ENCODE data around the gene ZEB2. TPM values are rescaled to one million over a fixed set of nuclear protein-coding genes. Genes with fewer than 3 reads are reported as not detected.

ZEB2 gene
- total and polyA plus RNA-seq, 2 donors (not counting 3 experiments of a cell fraction or from before 2014, with no cell fraction given): 17.9 to 49.6 TPM

DNA sequence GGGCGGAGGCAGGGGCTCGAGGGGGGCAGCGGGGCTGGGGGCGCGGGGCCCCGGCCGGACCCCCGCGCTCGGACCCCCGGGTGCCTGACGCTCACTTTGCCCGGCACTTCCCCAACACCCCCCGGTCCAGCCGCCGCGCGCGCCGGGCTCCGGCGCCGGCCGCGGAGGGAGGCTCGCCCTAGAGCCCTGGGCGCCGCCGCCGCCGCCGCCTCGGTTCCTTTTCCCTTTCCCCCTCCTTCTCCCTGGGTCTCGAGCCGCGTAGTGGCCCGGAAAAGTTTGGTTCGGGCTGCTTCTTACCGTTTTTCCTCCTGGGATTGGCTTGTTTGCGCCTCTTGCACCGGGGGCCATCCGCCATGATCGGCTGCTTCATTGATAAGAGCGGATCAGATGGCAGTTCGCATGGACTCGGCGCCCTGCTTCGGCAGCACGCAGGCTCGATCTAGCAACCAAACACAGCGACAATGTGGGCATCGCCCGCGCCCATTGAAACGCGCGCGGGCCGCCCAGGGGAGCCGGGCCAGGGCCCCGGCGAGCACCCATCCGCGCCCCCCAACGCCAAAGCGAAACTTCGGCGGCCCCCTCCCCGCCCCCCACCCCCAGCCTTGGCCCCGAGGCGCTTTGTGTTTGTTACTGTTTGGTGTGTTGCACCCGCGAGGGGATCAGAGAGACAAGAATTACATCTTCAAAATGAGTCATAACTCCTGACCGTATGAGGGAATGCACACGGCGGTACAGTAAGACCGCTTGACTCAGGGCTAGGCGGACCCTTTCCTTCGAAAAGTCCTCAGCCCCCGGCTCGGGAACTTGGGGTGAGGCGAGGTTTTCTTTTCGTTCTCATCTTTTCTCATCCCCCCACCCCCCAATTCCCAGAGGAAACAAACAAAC, 2.7 kb downstream of the ZEB2 start:
- peak overlapping the region; percentile 99 for H3K4me2 ChIP-seq (ENCODE audit: insufficient read depth, low read length)
- CTCF ChIA-PET: interaction anchor here (1.0 kb wide), 1 partner anchor 622 kb away, joined by 4 read pairs; no protein-coding TSS in a partner anchor
- peak overlapping the region; percentile 89 to 94 (median 90) for H3K4me3 ChIP-seq (replicated peaks in 1 of 3; ENCODE audit: insufficient read depth in 1 of 3, low read depth in 1 of 3, low read length in 3 of 3)
- H3K36me3 ChIP-seq (ENCODE audit: control insufficient read depth in 2 of 2, extremely low read depth in 1 of 2, insufficient read depth in 2 of 2, low read length in 2 of 2): no peaks in the 10 kb centered on the region
- H3K9me1 ChIP-seq (replicated peaks; ENCODE audit: control insufficient read depth, extremely low read depth, insufficient read depth, low read length): no peaks in the 10 kb centered on the region
- BruUV-seq (replicated peaks): no TSS peak
- peaks cover 70% of the 10 kb centered on the region for H3K79me2 ChIP-seq (ENCODE audit: control insufficient read depth, insufficient read depth, low read length)
- dilution Hi-C loops (cut with MboI; ENCODE audit: extremely low pct_ligation_motif_present, low sequenced_read_pairs): loop anchor here (25.0 kb wide), 1 partner anchor 155 kb away; no protein-coding TSS in a partner anchor
- H3K9ac ChIP-seq (replicated peaks; ENCODE audit: extremely low read depth, insufficient read depth, low read length): peak overlapping the region; percentile 99
- no peaks in the 10 kb centered on the region for H4K20me1 ChIP-seq (replicated peaks; ENCODE audit: control insufficient read depth, extremely low read depth, insufficient read depth, low read length)
- peak overlapping the region; percentile 97 for H3K27ac ChIP-seq (ENCODE audit: insufficient read depth, low read depth, low read length)
- TF ChIP-seq, protein P1, sequence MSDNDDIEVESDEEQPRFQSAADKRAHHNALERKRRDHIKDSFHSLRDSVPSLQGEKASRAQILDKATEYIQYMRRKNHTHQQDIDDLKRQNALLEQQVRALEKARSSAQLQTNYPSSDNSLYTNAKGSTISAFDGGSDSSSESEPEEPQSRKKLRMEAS (IDR thresholded peaks at IDR 0.05; ENCODE audit: insufficient read depth, insufficient read length): no peak
- TF ChIP-seq, protein P2, sequence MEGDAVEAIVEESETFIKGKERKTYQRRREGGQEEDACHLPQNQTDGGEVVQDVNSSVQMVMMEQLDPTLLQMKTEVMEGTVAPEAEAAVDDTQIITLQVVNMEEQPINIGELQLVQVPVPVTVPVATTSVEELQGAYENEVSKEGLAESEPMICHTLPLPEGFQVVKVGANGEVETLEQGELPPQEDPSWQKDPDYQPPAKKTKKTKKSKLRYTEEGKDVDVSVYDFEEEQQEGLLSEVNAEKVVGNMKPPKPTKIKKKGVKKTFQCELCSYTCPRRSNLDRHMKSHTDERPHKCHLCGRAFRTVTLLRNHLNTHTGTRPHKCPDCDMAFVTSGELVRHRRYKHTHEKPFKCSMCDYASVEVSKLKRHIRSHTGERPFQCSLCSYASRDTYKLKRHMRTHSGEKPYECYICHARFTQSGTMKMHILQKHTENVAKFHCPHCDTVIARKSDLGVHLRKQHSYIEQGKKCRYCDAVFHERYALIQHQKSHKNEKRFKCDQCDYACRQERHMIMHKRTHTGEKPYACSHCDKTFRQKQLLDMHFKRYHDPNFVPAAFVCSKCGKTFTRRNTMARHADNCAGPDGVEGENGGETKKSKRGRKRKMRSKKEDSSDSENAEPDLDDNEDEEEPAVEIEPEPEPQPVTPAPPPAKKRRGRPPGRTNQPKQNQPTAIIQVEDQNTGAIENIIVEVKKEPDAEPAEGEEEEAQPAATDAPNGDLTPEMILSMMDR (IDR thresholded peaks at IDR 0.05; ENCODE audit: extremely low read depth in 1 of 2, insufficient read depth in 1 of 2, low read depth in 1 of 2, low read length in 2 of 2): no peak
- TF ChIP-seq GATA2 (IDR thresholded peaks at IDR 0.05; ENCODE audit: insufficient read depth, insufficient read length, low read depth, low read length): no peak
- TF ChIP-seq JUN (IDR thresholded peaks at IDR 0.05; ENCODE audit: borderline replicate concordance, insufficient read depth, insufficient read length, low read depth): peak; percentile 79
- TF ChIP-seq EZH2 (IDR thresholded peaks at IDR 0.05; ENCODE audit: borderline replicate concordance, low read depth, low read length, severe bottlenecking): no peak
- peak; percentile 24 for TF ChIP-seq POLR2AphosphoS5 (IDR thresholded peaks at IDR 0.05; ENCODE audit: insufficient read depth, low read depth, low read length)
- TF ChIP-seq POLR2A (IDR thresholded peaks at IDR 0.05; ENCODE audit: low read depth, low read length): peak; percentile 60
- peak; percentile 65 for TF ChIP-seq FOS (IDR thresholded peaks at IDR 0.05; ENCODE audit: borderline replicate concordance, insufficient read depth, low read length)
- no peak for TF ChIP-seq MYC (IDR thresholded peaks at IDR 0.05; ENCODE audit: low read depth, low read length)
- no peaks in the 10 kb centered on the region for H3K9me3 ChIP-seq (replicated peaks; ENCODE audit: control insufficient read depth, insufficient read depth, low read length)
- intact Hi-C loops (cut with micrococcal nuclease): loop anchor here (1.0 to 10.0 kb wide), 12 partner anchors 65 to 1798 kb away; a partner anchor contains a TSS
- H3K4me1 ChIP-seq (ENCODE audit: control insufficient read depth, extremely low read depth, insufficient read depth, low read length): peaks cover 57% of the 10 kb centered on the region
- FAIRE-seq (peak; percentile 72), DNase-seq (ENCODE audit: low read depth, low spot score) (peak; percentile 83)
- peak overlapping the region; percentile 65 for H2AFZ ChIP-seq (ENCODE audit: low read depth, low read length)
- POLR2A ChIA-PET: no interaction called here
- H3K27me3 ChIP-seq (ENCODE audit: control insufficient read depth in 2 of 2, insufficient read depth in 2 of 2, low read length in 2 of 2): no peaks in the 10 kb centered on the region

Measured in endothelial cell of umbilical vein (primary cell).